Bladder microvascular endothelial cell (primary cell): Measurements from ENCODE around the gene NUDT17. TPM values are rescaled to one million over a fixed set of nuclear protein-coding genes. Genes with fewer than 3 reads are reported as not detected.

Source experiments
- total RNA-seq: library from RNA; depleted of rRNA; stranded (reverse); fragments of >200 nt; gene quantifications from 2 replicates; pipeline ENCODE4 v1.2.3, GENCODE V29; 2014

Gene NUDT17, protein sequence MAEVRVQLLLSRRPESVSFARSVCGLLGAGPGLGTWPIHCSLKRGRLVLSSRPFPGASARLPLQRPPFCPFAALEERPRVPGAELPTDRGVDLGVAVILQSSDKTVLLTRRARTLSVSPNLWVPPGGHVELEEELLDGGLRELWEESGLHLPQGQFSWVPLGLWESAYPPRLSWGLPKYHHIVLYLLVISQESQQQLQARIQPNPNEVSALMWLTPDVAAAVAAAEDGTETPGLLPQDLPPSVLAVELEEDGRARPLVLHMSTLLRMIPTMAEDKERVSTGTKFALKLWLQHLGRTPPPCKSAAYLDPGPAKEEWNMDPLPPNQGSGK
- 2.3 and 2.5 TPM in 2 replicates for total RNA-seq

DNA sequence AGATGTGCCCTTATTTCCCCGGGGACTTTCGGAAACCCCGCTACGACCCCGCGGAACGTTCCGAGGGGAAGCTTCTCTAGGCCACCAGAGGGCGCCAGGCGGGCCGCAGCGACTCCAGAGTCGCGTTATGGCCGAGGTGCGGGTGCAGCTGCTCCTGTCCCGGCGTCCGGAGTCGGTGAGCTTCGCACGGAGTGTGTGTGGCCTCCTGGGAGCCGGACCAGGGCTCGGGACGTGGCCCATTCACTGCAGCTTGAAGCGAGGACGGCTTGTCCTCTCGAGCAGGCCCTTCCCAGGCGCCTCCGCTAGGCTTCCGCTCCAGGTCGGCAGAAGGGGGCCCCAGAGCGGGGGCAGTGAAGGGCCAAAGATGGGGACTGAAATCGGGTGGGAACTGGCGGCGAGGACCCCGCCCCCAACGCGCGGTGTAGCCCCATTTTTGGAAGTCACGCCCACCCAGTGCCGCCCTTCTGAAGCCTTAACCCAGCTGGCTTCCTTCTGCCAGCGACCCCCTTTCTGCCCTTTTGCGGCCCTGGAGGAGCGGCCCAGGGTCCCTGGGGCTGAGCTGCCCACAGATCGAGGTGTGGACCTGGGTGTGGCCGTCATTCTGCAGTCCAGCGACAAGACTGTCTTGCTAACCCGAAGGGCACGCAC, at the start of gene NUDT17:
TSS of gene NUDT17 (plus strand) at position 117 of the 648 bp plus-strand sequence. CDS start at position 128, 11 bp downstream.

DNA sequence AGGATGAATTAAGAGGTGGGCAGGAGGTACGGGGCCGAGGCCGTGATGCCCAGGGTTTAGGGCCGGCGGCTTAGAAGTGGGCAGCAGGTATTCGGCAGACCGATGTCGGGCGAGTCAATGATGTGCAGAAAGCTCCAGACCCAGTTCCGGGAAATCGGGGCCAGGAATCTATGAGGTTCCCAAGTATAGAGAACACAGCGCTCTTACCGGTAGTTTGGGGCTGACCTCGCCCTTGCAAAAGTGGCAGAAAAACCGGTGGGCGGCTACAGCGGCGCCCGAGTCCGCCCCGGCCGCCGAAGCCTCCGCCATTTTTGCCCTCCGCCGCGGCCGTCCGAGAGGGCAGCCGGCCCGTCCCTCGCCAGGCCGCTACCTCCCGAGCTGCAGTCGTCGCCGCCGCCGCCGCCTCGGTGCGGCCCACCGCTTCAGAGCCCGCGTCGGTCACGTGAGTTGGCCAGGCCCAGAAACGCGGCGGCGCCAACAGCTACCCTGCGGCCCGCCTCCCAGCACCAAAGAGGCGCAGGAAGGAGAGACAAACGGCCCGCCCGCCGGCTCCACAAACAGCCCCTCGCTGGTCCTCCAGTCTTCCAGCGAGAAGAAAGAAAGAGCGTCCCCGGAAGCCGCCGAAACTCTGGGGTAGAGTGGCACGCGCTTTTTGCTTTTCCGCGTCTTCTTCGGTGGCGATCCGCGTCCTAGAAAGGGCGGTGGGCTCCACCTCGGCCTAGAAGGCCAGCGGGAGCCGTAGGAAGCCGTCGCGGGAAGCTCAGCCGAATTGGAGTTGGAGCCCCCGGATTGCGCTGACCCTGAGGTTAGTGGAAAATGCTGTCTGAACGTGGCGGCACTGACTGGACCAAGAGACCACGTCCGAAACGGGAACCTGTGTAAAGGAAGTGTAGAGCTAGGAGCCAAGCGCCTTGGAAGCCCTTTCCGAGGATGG, 21.6 kb upstream of the NUDT17 start, which contains the start of the genes POLR3C and RNF115:
TSS of gene POLR3C (plus strand) at position 636 of the 934 bp plus-strand sequence. CDS start 1,577 bp downstream, outside the sequence.
TSS of gene RNF115 (minus strand) at position 531 of the 934 bp plus-strand sequence. CDS start at position 309, 222 bp downstream.

DNA sequence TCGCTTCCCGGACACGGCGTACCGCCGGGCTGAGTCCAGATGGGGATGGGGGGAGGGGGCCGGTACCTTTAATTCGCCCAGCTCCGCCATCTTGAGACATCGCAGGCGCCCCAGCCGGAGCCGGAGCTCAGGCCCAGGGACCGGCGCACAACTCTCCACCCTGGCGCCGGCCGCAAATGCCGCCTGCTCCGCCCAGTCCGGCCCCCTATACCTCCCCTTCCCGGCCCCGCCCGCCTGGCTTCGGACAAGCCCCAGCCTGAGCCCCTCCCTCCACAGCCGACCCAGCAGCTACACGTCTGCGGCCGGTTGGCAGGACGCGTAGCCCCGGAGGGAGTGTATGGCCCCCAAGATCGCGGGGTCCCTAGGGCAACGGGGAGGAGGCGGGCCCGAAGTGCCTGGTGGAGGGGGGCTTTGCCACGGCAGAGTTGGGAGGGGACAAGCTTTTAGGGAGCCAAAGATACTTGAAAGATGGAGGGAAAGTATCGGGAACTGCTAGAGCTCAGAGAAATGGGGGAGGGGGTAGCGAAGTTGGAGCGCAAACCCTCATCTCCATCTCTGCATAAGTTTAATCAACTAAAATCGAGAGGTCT, 13.6 kb downstream of the NUDT17 start, which contains the start of gene PIAS3:
TSS of gene PIAS3 (minus strand) at position 181 of the 590 bp plus-strand sequence. CDS start at position 90, 91 bp downstream.

DNA sequence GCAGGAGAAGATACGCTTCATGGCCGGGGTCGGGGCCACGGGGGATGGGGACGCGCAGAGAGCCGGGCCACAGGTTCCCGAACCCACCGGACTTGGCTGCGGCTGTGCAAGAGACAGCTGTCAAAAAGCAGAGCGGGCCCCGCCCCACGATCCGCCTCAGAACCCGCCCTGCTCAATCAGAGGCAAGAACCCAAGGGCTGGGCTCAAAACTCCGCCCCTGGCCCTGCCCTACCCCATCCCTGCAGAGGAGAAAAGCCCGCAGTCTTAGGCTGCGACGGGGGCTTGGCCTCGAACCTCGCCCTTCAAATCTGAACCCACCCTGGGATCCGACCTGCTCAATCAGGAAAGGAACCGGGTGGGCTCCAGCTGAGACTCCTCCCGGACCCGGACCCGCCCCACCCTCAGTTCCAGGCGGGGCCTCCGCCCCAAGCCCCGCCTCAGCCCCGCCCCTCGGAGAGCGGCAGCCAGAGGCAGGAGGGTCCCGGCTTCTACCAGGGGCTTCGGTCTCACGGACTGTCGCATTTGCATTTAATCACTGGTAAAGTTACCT, 40.4 kb downstream of the NUDT17 start, which contains the start of gene ANKRD35:
TSS of gene ANKRD35 (minus strand) at position 129 of the 550 bp plus-strand sequence. CDS start at position 21, 108 bp downstream.

Other genes with a start within 250 kb of the NUDT17 start
- 16.8 and 31.5 TPM in 2 replicates for gene GPR89A, start 237.6 kb upstream of the NUDT17 start, total RNA-seq
- under 0.01 and 0.31 TPM in 2 replicates for gene PDZK1, start 138.3 kb upstream of the NUDT17 start, total RNA-seq
- not detected in 2 replicates for gene CD160, start 126.1 kb upstream of the NUDT17 start, total RNA-seq
- gene RNF115, start 21.5 kb upstream of the NUDT17 start, total RNA-seq, result 9.6 and 15.7 TPM in 2 replicates
- 20.1 and 26.9 TPM in 2 replicates for gene POLR3C, start 21.4 kb upstream of the NUDT17 start, total RNA-seq
- gene PIAS3, start 13.5 kb downstream of the NUDT17 start, total RNA-seq, result 4.7 and 11.0 TPM in 2 replicates
- gene ANKRD35, start 40.2 kb downstream of the NUDT17 start, total RNA-seq, result 0.06 and 0.16 TPM in 2 replicates
- 4.1 and 10.5 TPM in 2 replicates for gene ITGA10, start 64.4 kb downstream of the NUDT17 start, total RNA-seq
- gene PEX11B, start 73.1 kb downstream of the NUDT17 start, total RNA-seq, result 21.2 and 32.6 TPM in 2 replicates
- gene RBM8A, start 81.9 kb downstream of the NUDT17 start, total RNA-seq, result 121 and 188 TPM in 2 replicates
- 13.0 and 22.0 TPM in 2 replicates for gene LIX1L, start 112.4 kb downstream of the NUDT17 start, total RNA-seq
- gene ANKRD34A, start 118.9 kb downstream of the NUDT17 start, total RNA-seq, result 0.13 and 0.32 TPM in 2 replicates
- 11.8 and 14.1 TPM in 2 replicates for gene POLR3GL, start 119.1 kb downstream of the NUDT17 start, total RNA-seq
- gene TXNIP, start 150.9 kb downstream of the NUDT17 start, total RNA-seq, result 84.7 and 158 TPM in 2 replicates
- not detected in 2 replicates for gene HJV, start 176.1 kb downstream of the NUDT17 start, total RNA-seq